Pulmonary artery endothelial cell (primary cell): ENCODE data around the gene WDFY2. TPM values are rescaled to one million over a fixed set of nuclear protein-coding genes. Genes with fewer than 3 reads are reported as not detected.
"Not testable (repeated sequence)": the region's sequence is repeated elsewhere in the genome, so short reads cannot be mapped to it uniquely, and the experiment has no call there.

ENCODE experiments used
- DNase-seq: peaks from one replicate; pipeline ENCODE4 v3.0.0-alpha.2; 2011; ENCODE audit warnings: low read depth, low spot score
- total RNA-seq: library from RNA; depleted of rRNA; stranded (reverse); fragments of >200 nt; gene quantifications from 2 replicates; pipeline ENCODE4 v1.2.3, GENCODE V29; 2014

Gene WDFY2
- total RNA-seq, 1 donor from 2014 or later, result 1.7 TPM

DNA sequence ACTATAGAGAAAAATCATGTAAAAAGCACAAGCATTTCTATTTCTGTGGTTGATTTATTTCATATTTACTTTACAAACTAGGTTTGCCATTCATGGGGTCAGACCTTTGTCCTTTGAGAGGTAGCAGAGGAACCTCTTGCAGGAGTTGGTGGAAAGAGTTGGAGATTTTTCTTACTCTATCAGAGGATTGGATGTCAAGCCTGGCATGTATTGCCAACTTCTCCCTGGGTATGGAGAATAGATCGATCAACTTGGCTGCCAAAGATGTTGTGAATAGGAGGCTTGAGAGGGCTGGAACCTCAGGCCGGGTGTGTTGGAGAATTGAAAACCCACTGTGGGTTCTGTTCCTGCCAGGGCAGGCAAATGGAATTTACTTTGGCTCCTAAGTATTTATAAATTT is 81.2 kb downstream of the WDFY2 start:
- DNase-seq, result no peak

DNA sequence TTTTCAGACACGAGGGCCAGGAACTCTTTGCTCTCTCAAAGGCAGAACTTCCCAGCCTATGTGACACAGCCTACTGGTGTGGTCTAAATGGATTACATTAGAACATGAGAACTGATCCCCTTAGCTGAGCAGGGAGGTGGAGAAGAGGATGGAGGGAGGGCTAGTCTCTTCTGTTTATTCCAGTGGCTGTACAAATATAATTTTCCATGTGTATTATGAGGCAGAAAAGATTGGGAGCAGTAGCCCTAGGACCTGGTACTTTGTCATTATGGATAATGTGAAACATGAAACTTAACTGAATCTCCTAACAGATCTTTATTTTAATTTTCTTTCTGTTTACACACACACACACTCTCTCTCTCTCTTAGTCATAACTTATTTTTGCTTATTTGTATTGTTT is 82.1 kb downstream of the WDFY2 start:
- no peak for DNase-seq

DNA sequence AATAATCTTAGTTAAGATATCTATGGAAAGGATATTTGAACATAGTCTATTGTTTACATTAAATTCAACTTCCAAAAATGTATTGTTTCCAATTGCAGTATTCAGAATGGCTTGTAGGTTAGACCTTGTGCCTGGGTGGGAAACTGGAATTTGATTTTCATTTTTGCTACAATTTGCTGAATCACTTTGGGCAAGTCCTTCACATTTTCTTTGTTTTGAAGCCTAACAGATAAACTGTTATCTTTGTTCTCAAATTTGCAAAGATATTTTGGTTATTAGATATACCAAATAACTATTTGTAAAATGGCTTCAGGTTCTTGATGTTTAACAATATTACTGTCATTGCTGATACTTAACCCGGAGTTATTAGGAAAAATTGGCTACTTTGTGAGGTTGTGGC is 82.6 kb downstream of the WDFY2 start:
- no peak for DNase-seq

DNA sequence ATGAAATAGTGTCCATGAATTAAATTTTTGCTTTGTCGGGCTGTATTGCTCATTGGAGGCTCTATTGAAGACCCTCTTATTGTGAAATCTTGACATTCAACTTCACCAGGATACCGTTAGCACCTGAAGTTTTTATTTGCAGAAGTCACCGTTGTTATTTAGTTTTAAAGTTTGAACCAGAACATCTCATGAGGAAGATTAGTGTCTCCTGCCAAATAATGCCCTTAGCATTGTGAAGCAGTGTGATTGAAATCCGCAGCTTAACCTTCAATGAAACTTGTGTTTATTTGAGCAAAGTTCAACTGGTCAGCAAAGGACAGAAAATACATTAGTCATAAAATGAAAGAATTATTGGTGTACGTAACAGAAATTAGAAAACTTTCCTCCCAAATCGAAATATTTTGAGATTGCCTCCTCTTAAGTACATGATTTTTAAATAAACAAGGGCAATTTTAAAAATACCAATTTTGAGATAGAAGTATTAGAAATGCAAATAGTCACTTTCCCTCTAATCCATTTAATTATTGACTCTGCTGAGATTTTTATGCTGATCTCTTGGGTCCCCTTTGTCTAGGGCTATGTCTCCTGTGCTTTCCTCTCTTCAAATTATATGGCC is 84.4 kb downstream of the WDFY2 start:
- no peak for DNase-seq

DNA sequence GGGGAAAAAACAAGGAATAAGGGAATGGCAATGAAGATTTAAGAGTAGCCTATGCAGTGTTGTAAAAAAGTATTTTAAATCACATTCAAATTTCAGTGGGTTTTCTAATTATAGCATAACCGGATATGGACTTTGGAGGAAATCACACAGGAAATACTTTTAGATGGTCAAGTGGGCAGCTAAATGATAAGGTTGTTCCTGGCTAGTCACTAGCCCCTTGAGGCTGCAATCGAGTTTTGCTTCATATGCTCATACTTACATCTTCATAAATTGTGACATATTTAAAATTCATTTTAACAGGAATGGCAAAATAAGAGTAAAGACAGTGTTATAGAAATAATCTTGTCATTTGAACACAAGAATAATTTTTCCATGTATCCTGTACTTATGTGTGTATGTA is 88.9 kb downstream of the WDFY2 start:
- no peak for DNase-seq

DNA sequence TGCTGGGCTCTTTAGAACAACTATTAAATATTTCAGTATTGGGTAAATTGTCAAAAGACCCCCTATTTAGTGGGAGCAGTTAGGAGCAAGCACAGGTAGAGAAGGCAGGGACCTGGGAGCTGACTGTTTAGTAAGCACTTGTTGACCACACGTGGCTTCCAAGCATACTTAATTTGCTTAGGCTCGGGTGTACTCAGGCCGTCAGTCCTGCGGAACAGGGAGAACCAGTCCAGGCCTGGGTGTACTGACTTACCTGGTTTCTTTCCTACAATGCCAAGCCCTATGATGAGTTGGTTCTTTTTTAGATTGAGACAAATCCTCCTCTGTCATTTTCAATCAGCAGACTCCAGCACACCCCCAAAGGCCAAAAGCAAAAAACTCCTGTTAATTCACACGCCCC is 90.0 kb downstream of the WDFY2 start:
- DNase-seq, result no peak

DNA sequence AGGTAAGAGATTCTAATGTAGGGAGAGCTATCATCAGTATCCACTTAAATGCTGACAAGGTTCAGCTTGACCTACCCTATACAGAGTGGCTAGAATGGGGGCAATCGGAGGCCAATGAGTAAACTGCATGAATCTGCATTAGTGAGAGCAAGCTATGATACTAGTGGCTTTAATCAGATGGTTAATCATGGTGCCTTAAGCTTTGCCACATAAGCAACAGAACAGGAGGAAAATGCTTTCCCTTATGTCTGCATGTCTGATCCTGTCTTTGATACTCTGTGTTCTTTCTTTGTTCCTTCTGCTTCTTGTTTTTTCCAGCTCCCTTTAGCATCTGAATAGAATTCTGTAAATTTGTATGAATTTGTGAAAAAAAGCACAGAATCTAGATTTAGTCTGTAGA is 91.1 kb downstream of the WDFY2 start:
- no peak for DNase-seq

DNA sequence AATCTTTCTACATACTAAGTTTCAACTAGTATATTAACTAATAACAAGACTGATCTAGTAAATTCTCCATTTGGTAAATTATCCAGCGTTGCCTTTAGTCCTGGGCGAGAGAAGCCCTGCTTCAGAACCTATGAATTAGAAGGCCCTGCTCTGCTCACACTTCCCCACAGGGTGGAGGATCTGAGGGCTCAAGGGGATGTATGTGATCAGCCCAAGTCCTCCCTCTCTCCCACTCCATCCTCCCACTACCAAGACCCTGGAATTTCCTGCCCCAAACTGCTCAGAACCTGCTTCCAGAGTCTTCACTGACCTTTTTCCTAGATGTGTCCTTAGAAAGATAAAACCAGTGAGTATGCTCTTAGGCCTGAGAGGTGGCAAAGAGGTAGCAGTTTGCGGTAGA is 91.6 kb downstream of the WDFY2 start:
- no peak for DNase-seq

DNA sequence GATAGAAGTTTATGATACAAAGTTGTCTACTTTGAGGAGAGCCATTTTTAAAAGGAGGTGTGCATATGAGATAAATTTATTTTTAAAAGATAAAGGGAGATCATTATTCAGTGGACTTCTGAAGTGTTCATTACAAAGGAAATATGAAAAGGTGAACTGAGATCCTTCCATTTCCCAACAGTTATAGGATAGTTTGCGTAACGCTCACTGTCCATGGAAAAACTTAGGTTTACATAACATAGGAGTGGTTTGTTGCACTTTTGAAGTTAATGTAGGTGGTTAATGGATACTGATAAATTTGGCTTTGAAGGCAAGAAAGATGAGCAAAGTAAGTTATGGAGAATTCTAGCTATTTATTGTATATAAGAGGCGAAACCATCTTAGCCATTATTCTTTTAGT is 92.5 kb downstream of the WDFY2 start:
- DNase-seq, result no peak

DNA sequence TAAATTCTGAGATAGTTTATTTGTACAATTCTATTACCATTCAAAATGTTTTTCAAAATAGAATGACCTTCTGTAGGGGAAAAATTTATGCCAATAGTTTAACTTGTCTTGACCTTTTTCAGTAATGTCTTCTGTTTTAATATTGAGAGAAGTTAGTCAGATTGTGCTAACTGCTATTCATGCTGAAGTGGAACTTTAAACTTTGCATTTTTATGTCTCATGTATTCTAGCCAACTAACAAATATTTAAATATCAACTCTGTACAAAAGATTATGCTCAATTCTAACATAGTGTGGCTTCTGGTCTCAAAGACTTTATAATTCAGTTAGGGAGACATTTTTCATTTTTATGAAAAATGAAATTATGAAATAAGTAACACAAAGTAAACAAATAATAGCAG is 94.2 kb downstream of the WDFY2 start:
- DNase-seq, result no peak

DNA sequence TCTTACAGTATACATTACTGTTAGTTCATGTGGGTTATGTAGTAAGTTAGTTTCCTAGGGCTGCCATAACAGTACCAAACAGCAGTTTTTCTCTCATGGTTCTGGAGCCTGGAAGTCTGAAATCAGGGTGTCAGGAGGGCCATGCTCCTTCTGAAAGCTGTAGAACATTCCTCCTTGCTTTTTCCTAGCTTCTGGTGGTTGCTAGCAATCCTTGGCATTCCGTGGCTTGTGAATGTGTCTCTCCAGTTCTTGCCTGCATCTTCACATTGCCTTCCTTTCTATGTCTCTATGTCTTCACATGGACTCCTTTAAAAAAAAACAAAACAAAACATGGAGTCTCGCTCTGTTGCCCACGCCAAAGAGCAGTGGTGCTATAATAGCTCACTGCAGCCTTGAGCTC is 95.4 kb downstream of the WDFY2 start:
- no peak for DNase-seq

DNA sequence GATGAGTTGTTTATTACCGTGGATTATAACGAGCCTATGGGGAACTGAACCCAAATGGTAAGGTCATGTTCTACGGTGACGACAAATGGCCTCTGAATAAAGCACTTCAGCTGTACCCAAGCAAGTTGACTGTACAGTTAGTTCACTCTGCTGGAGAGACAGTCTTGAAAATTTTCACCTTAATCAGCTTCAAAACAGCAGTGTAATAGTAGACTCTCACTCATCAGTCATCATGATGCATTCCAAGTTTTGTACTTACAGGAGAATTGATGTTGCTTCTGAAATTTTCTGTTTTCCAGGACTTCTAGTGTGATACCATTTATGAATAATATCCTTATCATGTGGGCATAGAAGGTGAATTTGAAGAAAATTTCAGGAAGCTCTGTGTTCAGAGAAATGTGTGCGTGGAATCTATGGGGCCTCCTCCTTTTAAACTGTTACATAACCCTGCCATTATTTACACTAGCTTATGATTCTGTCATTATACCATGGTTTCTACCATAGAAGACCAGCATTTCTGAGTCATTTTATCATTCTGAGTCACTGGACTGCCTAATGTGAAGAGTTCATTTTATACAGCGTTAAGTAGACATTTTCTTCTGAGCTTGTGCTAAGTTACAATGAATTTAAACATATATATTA is 96.9 kb downstream of the WDFY2 start:
- DNase-seq, result no peak

DNA sequence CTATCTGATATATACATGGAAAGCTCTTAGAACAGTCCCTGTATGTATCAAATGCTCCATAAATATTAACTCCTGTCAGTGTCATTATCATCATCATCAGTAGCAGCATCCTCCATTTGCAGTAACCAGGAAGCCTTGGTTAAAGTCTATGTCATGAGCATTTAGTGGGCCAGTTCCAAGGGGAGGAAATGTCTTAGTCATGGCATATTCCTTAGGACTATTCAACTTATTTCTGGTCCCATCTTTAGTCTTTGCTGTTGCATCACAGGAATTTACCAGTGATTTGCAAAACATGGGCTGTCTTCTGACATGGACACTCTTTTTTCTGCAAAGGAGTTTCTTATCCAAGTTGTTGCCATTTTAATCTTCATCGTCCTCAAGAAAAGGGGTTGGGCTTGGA is 98.4 kb downstream of the WDFY2 start:
- no peak for DNase-seq

DNA sequence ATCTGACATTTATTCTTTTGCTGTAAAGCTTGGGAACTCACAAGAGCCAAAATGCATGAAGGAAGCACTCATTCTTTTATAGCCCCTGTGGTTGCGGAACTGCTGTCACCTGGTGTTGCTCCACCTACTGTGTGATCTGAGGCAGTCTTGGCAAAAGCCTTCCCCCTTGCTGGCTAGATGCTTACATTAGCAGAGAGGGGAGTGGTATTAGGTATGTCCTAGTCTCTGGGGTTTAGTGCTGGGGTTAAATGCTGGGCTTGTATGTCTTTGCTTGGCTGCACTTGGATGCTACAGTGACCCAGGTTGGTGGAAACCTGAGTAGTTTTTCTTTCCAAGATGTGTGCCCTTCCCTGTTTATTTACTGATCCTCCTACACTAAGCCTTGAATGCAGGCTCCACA is 99.3 kb downstream of the WDFY2 start:
- no peak for DNase-seq

DNA sequence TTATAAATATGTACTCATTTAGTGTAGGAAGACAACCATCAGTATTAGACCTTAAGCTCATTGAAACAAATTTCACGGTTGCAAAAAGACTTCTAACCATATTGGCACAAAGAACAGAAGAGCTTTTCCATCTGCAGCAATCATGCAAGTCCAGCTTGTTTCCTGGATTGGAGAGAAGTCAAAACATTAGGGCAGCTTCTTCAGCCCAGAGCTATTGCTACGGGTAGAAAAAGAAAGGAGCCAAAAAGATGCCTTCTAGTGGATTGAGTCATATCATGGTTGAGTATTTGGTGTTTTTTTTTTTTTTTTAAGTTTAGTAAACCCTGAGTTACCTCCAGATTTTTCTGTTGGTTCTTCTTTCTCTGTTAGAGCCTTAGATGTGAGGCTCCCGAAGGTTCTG is 99.8 kb downstream of the WDFY2 start:
- no peak for DNase-seq

DNA sequence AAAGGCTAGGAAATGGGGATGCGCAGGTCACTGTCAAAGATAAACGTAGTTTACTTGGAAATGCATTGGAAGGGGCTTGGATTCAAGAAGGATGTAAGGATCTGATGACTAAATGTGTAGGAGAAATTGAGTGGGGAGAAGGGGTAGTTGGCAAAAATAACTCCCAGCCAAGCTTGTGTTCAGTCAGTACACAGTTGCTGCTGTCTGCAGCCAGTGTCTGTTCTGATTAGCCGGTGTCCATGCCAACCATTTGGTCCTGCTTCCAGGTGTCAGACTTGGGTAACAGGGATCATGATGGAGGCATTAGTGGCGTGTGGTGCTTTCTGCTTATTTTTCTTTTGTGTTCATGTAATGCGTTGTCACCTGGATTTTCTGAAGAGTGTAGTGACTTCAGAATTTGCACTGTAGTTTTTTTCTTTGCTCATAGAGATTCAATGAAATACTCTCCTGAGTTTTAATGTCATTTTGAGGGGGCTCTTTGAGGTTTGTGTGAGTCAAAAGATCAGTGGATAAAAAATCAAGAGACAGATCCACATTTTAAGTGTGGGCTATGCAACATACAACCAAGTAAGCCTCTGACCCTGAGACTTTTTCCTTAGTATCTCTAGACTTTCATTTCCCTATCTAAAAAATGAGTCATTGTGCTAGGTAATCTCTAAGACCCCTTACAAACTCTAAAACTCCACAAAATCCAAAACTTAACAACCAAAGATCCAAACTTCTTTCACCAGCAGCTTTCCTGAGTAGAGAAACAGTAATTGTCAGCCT is 103.9 kb downstream of the WDFY2 start:
- DNase-seq, result no peak

DNA sequence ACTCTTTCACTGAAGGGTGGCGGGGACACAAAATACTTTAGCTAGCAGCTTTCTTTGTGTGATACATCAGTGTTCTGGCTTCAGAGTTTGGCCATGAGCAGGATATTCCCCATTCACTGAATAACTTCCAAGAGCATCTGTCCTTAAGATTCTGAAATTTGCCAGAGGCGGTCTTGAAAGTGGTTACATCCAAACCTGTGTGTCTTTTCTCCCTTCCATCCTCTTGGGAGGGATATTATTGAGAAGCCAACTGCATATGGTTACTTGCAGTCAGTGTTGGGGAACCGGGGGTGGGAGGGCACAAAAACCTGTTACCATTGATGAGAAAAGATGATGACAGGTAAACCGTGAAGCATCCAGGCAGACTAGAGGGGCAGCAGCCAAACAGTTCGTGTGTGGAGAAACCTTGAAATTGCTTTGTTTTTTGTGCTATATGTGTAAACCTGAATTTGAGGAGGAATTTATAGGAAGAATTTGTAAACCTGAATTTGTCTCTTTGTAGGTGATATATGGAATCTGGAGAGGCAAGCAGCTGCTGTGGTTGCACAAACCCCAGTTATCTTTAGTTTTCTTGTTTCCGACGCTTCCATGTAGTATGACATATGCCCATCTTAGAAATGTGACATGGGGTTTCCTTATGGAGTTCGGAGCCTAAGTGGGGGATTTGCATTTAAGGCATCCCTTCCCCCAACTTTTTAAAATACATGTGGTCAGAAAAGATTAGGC is 104.8 kb downstream of the WDFY2 start:
- no peak for DNase-seq

DNA sequence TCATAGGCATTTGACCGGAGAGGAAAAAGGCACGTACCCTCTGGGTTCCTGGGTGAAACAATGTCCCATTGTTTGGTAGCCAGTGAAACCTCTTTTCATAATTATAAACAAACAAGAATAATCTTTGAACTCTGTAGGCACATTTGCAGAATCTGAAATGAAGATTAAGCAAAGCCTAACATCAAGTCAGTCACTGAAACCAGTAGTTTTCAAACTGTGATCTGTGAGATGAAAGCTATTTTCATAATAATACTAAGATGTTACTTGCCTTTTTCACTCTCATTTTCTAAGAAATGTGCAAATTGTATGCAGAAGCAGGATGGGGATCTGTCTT is 105.4 kb downstream of the WDFY2 start:
- no peak for DNase-seq

DNA sequence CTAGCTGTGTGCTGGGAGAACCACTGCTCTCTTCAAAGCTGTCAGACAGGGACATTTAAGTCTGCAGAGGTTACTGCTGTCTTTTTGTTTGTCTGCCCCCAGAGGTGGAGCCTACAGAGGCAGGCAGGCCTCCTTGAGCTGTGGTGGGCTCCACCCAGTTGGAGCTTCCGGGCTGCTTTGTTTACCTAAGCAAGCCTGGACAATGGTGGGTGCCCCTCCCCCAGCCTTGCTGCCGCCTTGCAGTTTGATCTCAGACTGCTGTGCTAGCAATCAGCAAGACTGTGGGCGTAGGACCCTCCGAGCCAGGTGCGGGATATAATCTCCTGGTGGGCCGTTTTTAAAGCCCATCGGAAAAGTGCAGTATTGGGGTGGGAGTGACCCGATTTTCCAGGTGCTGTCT is 111.4 kb downstream of the WDFY2 start:
- DNase-seq, result not testable (repeated sequence)

DNA sequence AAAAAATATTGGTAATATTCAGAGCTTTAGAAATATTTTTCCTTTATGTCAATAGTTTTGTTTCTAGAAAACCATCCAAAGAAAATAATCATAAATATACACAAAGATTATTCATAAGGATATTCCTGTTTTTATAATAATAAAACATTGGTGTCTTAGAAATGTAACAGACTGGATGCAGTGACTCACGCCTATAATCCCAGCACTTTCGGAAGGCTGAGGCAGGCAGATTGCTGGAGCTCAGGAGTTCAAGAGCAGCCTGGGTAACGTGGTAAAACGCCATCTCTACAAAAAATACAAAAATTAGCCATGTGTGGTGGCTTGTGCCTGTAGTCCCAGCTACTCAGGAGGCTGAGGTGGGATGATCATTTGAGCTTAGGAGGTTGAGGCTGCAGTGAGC is 112.9 kb downstream of the WDFY2 start:
- no peak for DNase-seq

DNA sequence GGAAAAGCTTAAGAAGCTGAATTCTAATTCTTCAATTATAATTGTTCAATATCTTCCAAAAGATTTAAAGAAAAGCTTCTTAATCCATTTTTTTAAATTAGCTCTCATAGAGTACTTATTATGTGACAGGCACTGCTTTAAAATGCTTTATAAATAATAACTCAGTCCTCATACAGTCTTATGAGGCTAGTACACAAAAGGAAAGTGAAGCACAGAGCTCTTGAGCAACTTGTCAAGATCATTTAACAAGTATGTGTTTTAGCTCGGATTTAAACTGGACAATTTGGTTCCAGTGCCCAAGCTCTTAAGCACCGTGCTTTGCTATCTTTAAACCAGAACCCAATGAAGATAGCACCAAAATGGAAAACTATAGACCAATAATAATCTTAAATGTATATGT is 113.6 kb downstream of the WDFY2 start:
- no peak for DNase-seq

DNA sequence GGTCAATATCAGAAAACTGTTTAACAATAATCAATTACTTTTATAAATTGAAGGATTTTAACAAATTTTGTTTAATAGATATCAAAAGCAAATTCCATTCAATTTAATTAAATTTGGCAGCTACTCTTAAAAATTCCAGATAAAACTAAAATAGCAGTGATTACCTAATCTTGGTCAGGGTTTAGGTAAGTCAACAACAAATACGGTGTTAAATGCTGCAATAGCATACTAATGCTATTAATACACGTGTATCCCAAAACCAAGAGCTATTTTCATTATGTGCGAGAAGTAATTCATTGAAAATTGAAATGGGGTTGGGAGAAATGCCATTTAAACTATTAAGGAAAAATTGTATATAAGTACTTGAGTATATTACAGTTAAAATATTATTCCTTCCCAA is 114.1 kb downstream of the WDFY2 start:
- no peak for DNase-seq
